ENCODE data around the gene IPO5.
"Not testable (repeated sequence)": the region's sequence is repeated elsewhere in the genome, so short reads cannot be mapped to it uniquely, and the experiment has no call there.

Gene IPO5

GRCh38 chr13:97977982-97978381 is 24.5 kb downstream of the IPO5 start:
- Histone ChIP-seq H3K9ac (ENCODE audit: low read depth, low read length) (peak overlapping the region; percentile 97), H3K27ac (ENCODE audit: low read depth, low read length) (peak overlapping the region; percentile 60; the same call in 1 of the 2 replicates), H3K4me1 (ENCODE audit: insufficient read depth, low read length) (peaks cover 28% of the 10 kb centered on the region)

GRCh38 chr13:97978651-97979050 is 25.2 kb downstream of the IPO5 start:
- H3K4me3 ChIP-seq (ENCODE audit: low read length) = peak overlapping the region; percentile 99
- H3K36me3 ChIP-seq (ENCODE audit: insufficient read depth, low read length) = peaks cover 40% of the 10 kb centered on the region
- H3K4me1 ChIP-seq (ENCODE audit: insufficient read depth, low read length) = peaks cover 28% of the 10 kb centered on the region
- H3K27ac ChIP-seq (ENCODE audit: low read depth, low read length) = peak overlapping the region; percentile 60
- no peaks in the 10 kb centered on the region for H3K27me3 ChIP-seq (ENCODE audit: insufficient read depth, low read length)
- H3K9ac ChIP-seq (ENCODE audit: low read depth, low read length) = peak overlapping the region; percentile 97
- H3K9me3 ChIP-seq (ENCODE audit: insufficient read depth, low read depth, low read length) = no peaks in the 10 kb centered on the region

More at GRCh38 chr13:97977982-97978381, 24.5 kb downstream of the IPO5 start:
- no peaks in the 10 kb centered on the region for H3K9me3 ChIP-seq (ENCODE audit: insufficient read depth, low read depth, low read length)
- 12% methylated on average over 6 of the region's 7 CpGs for WGBS
- H3K36me3 ChIP-seq (ENCODE audit: insufficient read depth, low read length) = peaks cover 33% of the 10 kb centered on the region
- peak overlapping the region; percentile 99 for H3K4me3 ChIP-seq (ENCODE audit: low read length)
- no peaks in the 10 kb centered on the region for H3K27me3 ChIP-seq (ENCODE audit: insufficient read depth, low read length)

- peak overlapping the region; percentile 60 for H3K27ac ChIP-seq (ENCODE audit: low read depth, low read length)
- 93% methylated on average over 3 of the region's 5 CpGs for WGBS
- peak overlapping the region; percentile 30 for H3K9ac ChIP-seq (ENCODE audit: low read depth, low read length)
- no peaks in the 10 kb centered on the region for H3K9me3 ChIP-seq (ENCODE audit: insufficient read depth, low read depth, low read length)
- peak overlapping the region; percentile 99 for H3K4me3 ChIP-seq (ENCODE audit: low read length)
- peaks cover 28% of the 10 kb centered on the region for H3K4me1 ChIP-seq (ENCODE audit: insufficient read depth, low read length)
- H3K36me3 ChIP-seq (ENCODE audit: insufficient read depth, low read length) = peaks cover 42% of the 10 kb centered on the region
- H3K27me3 ChIP-seq (ENCODE audit: insufficient read depth, low read length) = no peaks in the 10 kb centered on the region
These were observed 25.6 kb downstream of the IPO5 start for GRCh38 chr13:97979051-97979450.

- H3K9ac ChIP-seq (ENCODE audit: low read depth, low read length) = no peak overlapping the region
- H3K4me3 ChIP-seq (ENCODE audit: low read length) = no peak overlapping the region
- H3K36me3 ChIP-seq (ENCODE audit: insufficient read depth, low read length) = peaks cover 47% of the 10 kb centered on the region
- H3K4me1 ChIP-seq (ENCODE audit: insufficient read depth, low read length) = peaks cover 26% of the 10 kb centered on the region
- H3K27ac ChIP-seq (ENCODE audit: low read depth, low read length) = no peak overlapping the region
- no peaks in the 10 kb centered on the region for H3K9me3 ChIP-seq (ENCODE audit: insufficient read depth, low read depth, low read length)
- H3K27me3 ChIP-seq (ENCODE audit: insufficient read depth, low read length) = no peaks in the 10 kb centered on the region
These were observed 26.1 kb downstream of the IPO5 start for GRCh38 chr13:97979556-97979955.

- H3K9ac ChIP-seq (ENCODE audit: low read depth, low read length) = no peak overlapping the region
- H3K9me3 ChIP-seq (ENCODE audit: insufficient read depth, low read depth, low read length) = no peaks in the 10 kb centered on the region
- peaks cover 74% of the 10 kb centered on the region for H3K36me3 ChIP-seq (ENCODE audit: insufficient read depth, low read length)
- H3K27ac ChIP-seq (ENCODE audit: low read depth, low read length) = no peak overlapping the region
- peaks cover 22% of the 10 kb centered on the region for H3K4me1 ChIP-seq (ENCODE audit: insufficient read depth, low read length)
- H3K27me3 ChIP-seq (ENCODE audit: insufficient read depth, low read length) = no peaks in the 10 kb centered on the region
- no peak overlapping the region for H3K4me3 ChIP-seq (ENCODE audit: low read length)
These were observed 28.8 kb downstream of the IPO5 start for GRCh38 chr13:97982286-97982685.

GRCh38 chr13:97986835-97987234 is 33.4 kb downstream of the IPO5 start:
- H3K9me3 ChIP-seq (ENCODE audit: insufficient read depth, low read depth, low read length) = no peaks in the 10 kb centered on the region
- no peak overlapping the region for H3K27ac ChIP-seq (ENCODE audit: low read depth, low read length)
- no peaks in the 10 kb centered on the region for H3K4me1 ChIP-seq (ENCODE audit: insufficient read depth, low read length)
- H3K9ac ChIP-seq (ENCODE audit: low read depth, low read length) = no peak overlapping the region
- H3K36me3 ChIP-seq (ENCODE audit: insufficient read depth, low read length) = peaks cover 98% of the 10 kb centered on the region
- H3K4me3 ChIP-seq (ENCODE audit: low read length) = no peak overlapping the region
- H3K27me3 ChIP-seq (ENCODE audit: insufficient read depth, low read length) = no peaks in the 10 kb centered on the region
- WGBS = 92% methylated on average over 3 of the region's 3 CpGs

- H3K36me3 ChIP-seq (ENCODE audit: insufficient read depth, low read length) = peaks cover 99% of the 10 kb centered on the region
- no peaks in the 10 kb centered on the region for H3K27me3 ChIP-seq (ENCODE audit: insufficient read depth, low read length)
- H3K27ac ChIP-seq (ENCODE audit: low read depth, low read length) = no peak overlapping the region
- H3K4me1 ChIP-seq (ENCODE audit: insufficient read depth, low read length) = no peaks in the 10 kb centered on the region
- 94% methylated on average over 2 of the region's 2 CpGs for WGBS
- no peak overlapping the region for H3K9ac ChIP-seq (ENCODE audit: low read depth, low read length)
- no peaks in the 10 kb centered on the region for H3K9me3 ChIP-seq (ENCODE audit: insufficient read depth, low read depth, low read length)
- H3K4me3 ChIP-seq (ENCODE audit: low read length) = no peak overlapping the region
These were observed 46.2 kb downstream of the IPO5 start for GRCh38 chr13:97999653-98000052.

GRCh38 chr13:98004107-98004506 is 50.6 kb downstream of the IPO5 start:
- Histone ChIP-seq H3K4me3 (ENCODE audit: low read length) (no peak overlapping the region), H3K27me3 (ENCODE audit: insufficient read depth, low read length) (no peaks in the 10 kb centered on the region), H3K9ac (ENCODE audit: low read depth, low read length) (no peak overlapping the region), H3K9me3 (ENCODE audit: insufficient read depth, low read depth, low read length) (no peaks in the 10 kb centered on the region), H3K36me3 (ENCODE audit: insufficient read depth, low read length) (peaks cover 98% of the 10 kb centered on the region), H3K4me1 (ENCODE audit: insufficient read depth, low read length) (no peaks in the 10 kb centered on the region), H3K27ac (ENCODE audit: low read depth, low read length) (no peak overlapping the region)
- 96% methylated on average over 3 of the region's 3 CpGs for WGBS

GRCh38 chr13:98004997-98005396 is 51.5 kb downstream of the IPO5 start:
- H3K9ac ChIP-seq (ENCODE audit: low read depth, low read length); H3K27ac ChIP-seq (ENCODE audit: low read depth, low read length); H3K4me1 ChIP-seq (ENCODE audit: insufficient read depth, low read length); H3K4me3 ChIP-seq (ENCODE audit: low read length); H3K9me3 ChIP-seq (ENCODE audit: insufficient read depth, low read depth, low read length); H3K27me3 ChIP-seq (ENCODE audit: insufficient read depth, low read length): not testable (repeated sequence)
- WGBS = 95% methylated on average over 7 of the region's 8 CpGs
- peaks cover 98% of the 10 kb centered on the region for H3K36me3 ChIP-seq (ENCODE audit: insufficient read depth, low read length)

GRCh38 chr13:98007001-98007400 is 53.5 kb downstream of the IPO5 start:
- WGBS = 98% methylated on average over 4 of the region's 5 CpGs
- H3K27ac ChIP-seq (ENCODE audit: low read depth, low read length) = no peak overlapping the region
- no peaks in the 10 kb centered on the region for H3K9me3 ChIP-seq (ENCODE audit: insufficient read depth, low read depth, low read length)
- H3K9ac ChIP-seq (ENCODE audit: low read depth, low read length) = no peak overlapping the region
- H3K4me1 ChIP-seq (ENCODE audit: insufficient read depth, low read length) = no peaks in the 10 kb centered on the region
- no peaks in the 10 kb centered on the region for H3K27me3 ChIP-seq (ENCODE audit: insufficient read depth, low read length)
- H3K4me3 ChIP-seq (ENCODE audit: low read length) = no peak overlapping the region
- H3K36me3 ChIP-seq (ENCODE audit: insufficient read depth, low read length) = peaks cover 98% of the 10 kb centered on the region

- WGBS = 94% methylated on average over 8 of the region's 9 CpGs
- H3K27me3 ChIP-seq (ENCODE audit: insufficient read depth, low read length) = no peaks in the 10 kb centered on the region
- no peak overlapping the region for H3K4me3 ChIP-seq (ENCODE audit: low read length)
- no peak overlapping the region for H3K27ac ChIP-seq (ENCODE audit: low read depth, low read length)
- peaks cover 100% of the 10 kb centered on the region for H3K36me3 ChIP-seq (ENCODE audit: insufficient read depth, low read length)
- H3K9ac ChIP-seq (ENCODE audit: low read depth, low read length) = no peak overlapping the region
- no peaks in the 10 kb centered on the region for H3K4me1 ChIP-seq (ENCODE audit: insufficient read depth, low read length)
- H3K9me3 ChIP-seq (ENCODE audit: insufficient read depth, low read depth, low read length) = no peaks in the 10 kb centered on the region
These were observed 59.8 kb downstream of the IPO5 start for GRCh38 chr13:98013241-98013640.

- Histone ChIP-seq H3K9ac (ENCODE audit: low read depth, low read length) (no peak overlapping the region), H3K27me3 (ENCODE audit: insufficient read depth, low read length) (no peaks in the 10 kb centered on the region), H3K36me3 (ENCODE audit: insufficient read depth, low read length) (peaks cover 99% of the 10 kb centered on the region), H3K4me3 (ENCODE audit: low read length) (no peak overlapping the region), H3K4me1 (ENCODE audit: insufficient read depth, low read length) (no peaks in the 10 kb centered on the region), H3K9me3 (ENCODE audit: insufficient read depth, low read depth, low read length) (no peaks in the 10 kb centered on the region), H3K27ac (ENCODE audit: low read depth, low read length) (no peak overlapping the region)
These were observed 61.3 kb downstream of the IPO5 start for GRCh38 chr13:98014766-98015165.
